HepG2 (cell line): ENCODE data around the gene ELF1. TPM values are rescaled to one million over a fixed set of nuclear protein-coding genes. Genes with fewer than 3 reads are reported as not detected.
A peak's percentile ranks its signal among the peaks of the same experiment; 100 is the strongest.

Experiments
- ATAC-seq: fragments of 200-7000 bp; cut with Tn5 transposase; 3 replicates; pipeline ENCODE4 v1.9.1; 2020; ENCODE audit warnings: mild to moderate bottlenecking, moderate library complexity
- BruUV-seq: library from RNA; stranded (reverse); fragments of 400-500 nt; replicated peaks from 2 replicates; lab custom pipeline; 2021; lab: Mats Ljungman, UMichigan
- CTCF ChIA-PET: fragments of 300-600 bp; formaldehyde crosslinking; extraction: SDS; loops from one replicate; lab custom pipeline; 2021; ENCODE audit warnings: low total read pairs, inconsistent platforms, low intra/inter-chr PET ratio; lab: Yijun Ruan, JAX
- POLR2A ChIA-PET: fragments of 350-600 bp; sonication (Branson Sonifier 250); formaldehyde crosslinking; loops from one replicate; lab custom pipeline; 2020; ENCODE audit warnings: antibody characterized with exemption, inconsistent platforms; lab: Yijun Ruan, JAX
- DNase-seq: peaks from one replicate; pipeline ENCODE4 v3.0.0-alpha.2; 2015; ENCODE audit warnings: low spot score
- FAIRE-seq: peaks from 3 replicates; lab custom pipeline; 2011; peaks lifted over from hg19 to GRCh38; lab: Jason Lieb, UNC
- H2AFZ ChIP-seq: one replicate; pipeline ENCODE4 v1.6.1; 2011; ENCODE audit warnings: low read length, inconsistent platforms
- H3K27ac ChIP-seq: fragments of 300-600 bp; 3 replicates; pipeline ENCODE4 v1.8.0; 2011; ENCODE audit warnings: mixed run types, mild to moderate bottlenecking, mixed read lengths, low read length, inconsistent platforms; ENCODE audit not compliant: insufficient read depth; ENCODE audit errors: extremely low read length
- H3K27me3 ChIP-seq, 2 experiments: fragments of 200-600 bp in 1 of 2; 2 replicates in 1 of 2; 3 replicates in 1 of 2; pipeline versions ENCODE4 v1.6.0 to v1.8.0; 2011; ENCODE audit warnings: low read length in 2 of 2, mild to moderate bottlenecking in 2 of 2, moderate library complexity in 2 of 2, inconsistent platforms in 1 of 2; ENCODE audit not compliant: insufficient read depth in 2 of 2, control insufficient read depth in 1 of 2
- H3K36me3 ChIP-seq, 2 experiments: fragments of 200-600 bp in 1 of 2; replicated peaks in 1 of 2; 2 replicates in 1 of 2; 3 replicates in 1 of 2; pipeline versions ENCODE4 v1.5.1 to v1.8.0; 2011; ENCODE audit warnings: low read length in 2 of 2, inconsistent platforms in 1 of 2; ENCODE audit not compliant: insufficient read depth in 2 of 2, control insufficient read depth in 1 of 2
- H3K4me1 ChIP-seq: 2 replicates; pipeline ENCODE4 v1.5.1; 2012; ENCODE audit warnings: low read length, inconsistent platforms; ENCODE audit not compliant: insufficient read depth
- H3K4me2 ChIP-seq: 2 replicates; pipeline ENCODE4 v1.6.0; 2011; ENCODE audit warnings: low read depth, low read length, inconsistent platforms
- H3K4me3 ChIP-seq, 3 experiments: fragments of 200-600 bp in 1 of 3; sonication (generic), shearing (Covaris generic) in 1 of 3; replicated peaks in 1 of 3; 2 replicates each; pipeline ENCODE4 v1.5.1; 2011 to 2016; ENCODE audit warnings: low read length in 3 of 3, inconsistent platforms in 2 of 3, low read depth in 2 of 3, mild to moderate bottlenecking in 2 of 3, control low read depth in 1 of 3, mixed read lengths in 1 of 3; ENCODE audit not compliant: insufficient read depth in 1 of 3
- H3K79me2 ChIP-seq: one replicate; pipeline ENCODE4 v1.6.1; 2011; ENCODE audit warnings: low read length, inconsistent platforms; ENCODE audit not compliant: insufficient read depth
- H3K9ac ChIP-seq: 2 replicates; pipeline ENCODE4 v1.6.0; 2011; ENCODE audit warnings: mild to moderate bottlenecking, low read depth, low read length, inconsistent platforms; ENCODE audit not compliant: insufficient read depth
- H3K9me3 ChIP-seq: 2 replicates; pipeline ENCODE4 v1.5.1; 2012; ENCODE audit warnings: mild to moderate bottlenecking, low read length
- H4K20me1 ChIP-seq: 2 replicates; pipeline ENCODE4 v1.6.0; 2011; ENCODE audit warnings: inconsistent platforms, mild to moderate bottlenecking, low read length, moderate library complexity; ENCODE audit not compliant: insufficient read depth
- GATAD2A ChIP-seq: IDR thresholded peaks from 2 replicates; pipeline ENCODE4 v1.6.1; 2016
- HNF4A ChIP-seq: sonication (generic); formaldehyde crosslinking; IDR thresholded peaks from 2 replicates; pipeline ENCODE4 v1.4.0; 2020; ENCODE audit warnings: missing genetic modification reagents
- TOE1 ChIP-seq: sonication (generic); formaldehyde crosslinking; IDR thresholded peaks from 2 replicates; pipeline ENCODE4 v1.4.0; 2020; ENCODE audit warnings: mild to moderate bottlenecking, missing genetic modification reagents
- ZNF12 ChIP-seq: sonication (generic); formaldehyde crosslinking; IDR thresholded peaks from 2 replicates; pipeline ENCODE4 v1.5.0; 2020; ENCODE audit warnings: missing genetic modification reagents
- ZNF607 ChIP-seq: sonication (generic); formaldehyde crosslinking; IDR thresholded peaks from 2 replicates; pipeline ENCODE4 v1.5.1; 2020; ENCODE audit warnings: missing genetic modification reagents, mild to moderate bottlenecking, borderline replicate concordance
- ZNF782 ChIP-seq: sonication (generic); formaldehyde crosslinking; IDR thresholded peaks from 2 replicates; pipeline ENCODE4 v1.4.0; 2020; ENCODE audit warnings: missing genetic modification reagents, mild to moderate bottlenecking, borderline replicate concordance
- ZSCAN12 ChIP-seq: sonication (generic); formaldehyde crosslinking; IDR thresholded peaks from 2 replicates; pipeline ENCODE4 v1.9.0; 2021; ENCODE audit warnings: mild to moderate bottlenecking, missing genetic modification reagents
- in situ Hi-C: cut with HindIII; loops from 2 replicates; pipeline ENCODE4 v1.10.0; 2017; ENCODE audit warnings: low pct_unique_long_range_greater_than_20kb; ENCODE audit not compliant: extremely low pct_ligation_motif_present
- intact Hi-C: fragments of 100-400 bp; cut with micrococcal nuclease; formaldehyde crosslinking; loops from one replicate; pipeline ENCODE4 v1.10.0; 2022; ENCODE audit not compliant: unreplicated experiment
- polyA plus RNA-seq, 8 experiments: library from polyadenylated mRNA; depleted of rRNA in 3 of 8; stranded (reverse) in 7 of 8; unstranded in 1 of 8; fragments of >200 nt; fragmentation: Illumina TruSeq in 4 of 8; extraction: Trizol in 4 of 8; gene quantifications; 2 replicates each; pipeline versions ENCODE4 v1.2.1 to v1.2.3, GENCODE V29; 2011 to 2016; ENCODE audit warnings: low read depth in 4 of 8, missing spikeins in 1 of 8, mixed read lengths in 1 of 8; ENCODE audit not compliant: insufficient read depth in 1 of 8
- total RNA-seq, 5 experiments: library from RNA; depleted of rRNA; stranded (reverse); fragments of >200 nt; fragmentation: Illumina TruSeq; extraction: Trizol; gene quantifications; 2 replicates each; pipeline ENCODE4 v1.2.3, GENCODE V29; 2016; ENCODE audit warnings: low read depth in 1 of 5
- TF ChIP-seq, protein P1 (sequence below): IDR thresholded peaks from 2 replicates; pipeline ENCODE4 v1.4.0; 2020; ENCODE audit warnings: mild to moderate bottlenecking, missing genetic modification reagents
- TF ChIP-seq, protein P2 (sequence below): IDR thresholded peaks from 2 replicates; pipeline ENCODE4 v1.6.1; 2016; ENCODE audit warnings: low read depth, control low read depth
- TF ChIP-seq, protein P3 (sequence below): sonication (generic); formaldehyde crosslinking; IDR thresholded peaks from 2 replicates; pipeline ENCODE4 v1.5.1; 2020; ENCODE audit warnings: mild to moderate bottlenecking, missing genetic modification reagents, moderate library complexity
- TF ChIP-seq, protein P4 (sequence below): sonication (generic); formaldehyde crosslinking; IDR thresholded peaks from 2 replicates; pipeline ENCODE4 v1.4.0; 2020; ENCODE audit warnings: missing genetic modification reagents

Gene ELF1
- total and polyA plus RNA-seq, 2 of the 13 experiments (the other 11 are each of a cell fraction or from before 2014, with no cell fraction given): 24.6 to 71.5 TPM

DNA sequence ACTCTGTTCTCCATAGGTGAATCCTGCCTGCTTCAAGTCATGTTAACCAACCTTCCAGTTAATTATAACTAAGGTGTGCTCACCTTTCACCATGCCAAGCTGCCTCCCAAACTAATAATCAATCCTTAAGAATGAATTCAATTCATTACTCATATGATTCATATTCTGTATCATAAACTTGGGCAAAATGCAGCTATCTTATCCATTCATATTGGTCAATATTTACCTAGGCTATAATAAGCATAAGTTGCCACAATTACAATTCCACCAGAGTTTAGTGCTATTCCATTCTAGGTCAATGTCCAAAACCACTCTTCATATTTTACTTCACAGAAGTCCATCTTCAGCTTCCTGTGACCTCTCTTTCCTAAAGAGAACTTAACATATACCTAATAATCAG, 13.4 kb downstream of the ELF1 start:
- ATAC-seq (no peak), FAIRE-seq (no peak), DNase-seq (no peak)
- Histone ChIP-seq H3K4me3 (no peak overlapping the region; a peak in 1 of 6 replicates), H3K27me3 (no peaks in the 10 kb centered on the region), H3K36me3 (no peaks in the 10 kb centered on the region), H3K4me1 (peaks cover 96% of the 10 kb centered on the region), H3K9me3 (no peaks in the 10 kb centered on the region), H3K27ac (peak overlapping the region; percentile 45), H3K79me2 (peaks cover 98% of the 10 kb centered on the region), H3K9ac (no peak overlapping the region), H2AFZ (no peak overlapping the region), H4K20me1 (no peaks in the 10 kb centered on the region), H3K4me2 (peak overlapping the region; percentile 33)
- CTCF ChIA-PET: no interaction called here
- no TSS peak for BruUV-seq
- in situ Hi-C loops (no loop called here), intact Hi-C loops (loop anchor here (2.0 to 10.0 kb wide), 2 partner anchors 55 to 111 kb away; partner anchors contain the start of gene WBP4)
- POLR2A ChIA-PET: interaction anchor here (1.4 kb wide), 1 partner anchor 14 kb away, joined by 6 read pairs; the partner anchor contains the start of gene ELF1
- TF ChIP-seq, protein P1, sequence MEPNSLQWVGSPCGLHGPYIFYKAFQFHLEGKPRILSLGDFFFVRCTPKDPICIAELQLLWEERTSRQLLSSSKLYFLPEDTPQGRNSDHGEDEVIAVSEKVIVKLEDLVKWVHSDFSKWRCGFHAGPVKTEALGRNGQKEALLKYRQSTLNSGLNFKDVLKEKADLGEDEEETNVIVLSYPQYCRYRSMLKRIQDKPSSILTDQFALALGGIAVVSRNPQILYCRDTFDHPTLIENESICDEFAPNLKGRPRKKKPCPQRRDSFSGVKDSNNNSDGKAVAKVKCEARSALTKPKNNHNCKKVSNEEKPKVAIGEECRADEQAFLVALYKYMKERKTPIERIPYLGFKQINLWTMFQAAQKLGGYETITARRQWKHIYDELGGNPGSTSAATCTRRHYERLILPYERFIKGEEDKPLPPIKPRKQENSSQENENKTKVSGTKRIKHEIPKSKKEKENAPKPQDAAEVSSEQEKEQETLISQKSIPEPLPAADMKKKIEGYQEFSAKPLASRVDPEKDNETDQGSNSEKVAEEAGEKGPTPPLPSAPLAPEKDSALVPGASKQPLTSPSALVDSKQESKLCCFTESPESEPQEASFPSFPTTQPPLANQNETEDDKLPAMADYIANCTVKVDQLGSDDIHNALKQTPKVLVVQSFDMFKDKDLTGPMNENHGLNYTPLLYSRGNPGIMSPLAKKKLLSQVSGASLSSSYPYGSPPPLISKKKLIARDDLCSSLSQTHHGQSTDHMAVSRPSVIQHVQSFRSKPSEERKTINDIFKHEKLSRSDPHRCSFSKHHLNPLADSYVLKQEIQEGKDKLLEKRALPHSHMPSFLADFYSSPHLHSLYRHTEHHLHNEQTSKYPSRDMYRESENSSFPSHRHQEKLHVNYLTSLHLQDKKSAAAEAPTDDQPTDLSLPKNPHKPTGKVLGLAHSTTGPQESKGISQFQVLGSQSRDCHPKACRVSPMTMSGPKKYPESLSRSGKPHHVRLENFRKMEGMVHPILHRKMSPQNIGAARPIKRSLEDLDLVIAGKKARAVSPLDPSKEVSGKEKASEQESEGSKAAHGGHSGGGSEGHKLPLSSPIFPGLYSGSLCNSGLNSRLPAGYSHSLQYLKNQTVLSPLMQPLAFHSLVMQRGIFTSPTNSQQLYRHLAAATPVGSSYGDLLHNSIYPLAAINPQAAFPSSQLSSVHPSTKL (CRISPR knock-in tag): 0 out of 2 replicates have a peak, but pooled peaks have one; percentile 16
- no peak for TF ChIP-seq ZNF782 (CRISPR knock-in tag)
- no peak for TF ChIP-seq ZNF12 (CRISPR knock-in tag)
- TF ChIP-seq ZNF607 (CRISPR knock-in tag): no peak
- TF ChIP-seq, protein P2, sequence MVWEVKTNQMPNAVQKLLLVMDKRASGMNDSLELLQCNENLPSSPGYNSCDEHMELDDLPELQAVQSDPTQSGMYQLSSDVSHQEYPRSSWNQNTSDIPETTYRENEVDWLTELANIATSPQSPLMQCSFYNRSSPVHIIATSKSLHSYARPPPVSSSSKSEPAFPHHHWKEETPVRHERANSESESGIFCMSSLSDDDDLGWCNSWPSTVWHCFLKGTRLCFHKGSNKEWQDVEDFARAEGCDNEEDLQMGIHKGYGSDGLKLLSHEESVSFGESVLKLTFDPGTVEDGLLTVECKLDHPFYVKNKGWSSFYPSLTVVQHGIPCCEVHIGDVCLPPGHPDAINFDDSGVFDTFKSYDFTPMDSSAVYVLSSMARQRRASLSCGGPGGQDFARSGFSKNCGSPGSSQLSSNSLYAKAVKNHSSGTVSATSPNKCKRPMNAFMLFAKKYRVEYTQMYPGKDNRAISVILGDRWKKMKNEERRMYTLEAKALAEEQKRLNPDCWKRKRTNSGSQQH (CRISPR knock-in tag): no peak
- TF ChIP-seq TOE1 (CRISPR knock-in tag): no peak
- no peak for TF ChIP-seq ZSCAN12 (CRISPR knock-in tag)
- peak; percentile 36; the same call in 1 of the 2 replicates for TF ChIP-seq HNF4A (CRISPR knock-in tag)
- TF ChIP-seq GATAD2A: 0 out of 2 replicates have a peak, but pooled peaks have one; percentile 39
- TF ChIP-seq, protein P3, sequence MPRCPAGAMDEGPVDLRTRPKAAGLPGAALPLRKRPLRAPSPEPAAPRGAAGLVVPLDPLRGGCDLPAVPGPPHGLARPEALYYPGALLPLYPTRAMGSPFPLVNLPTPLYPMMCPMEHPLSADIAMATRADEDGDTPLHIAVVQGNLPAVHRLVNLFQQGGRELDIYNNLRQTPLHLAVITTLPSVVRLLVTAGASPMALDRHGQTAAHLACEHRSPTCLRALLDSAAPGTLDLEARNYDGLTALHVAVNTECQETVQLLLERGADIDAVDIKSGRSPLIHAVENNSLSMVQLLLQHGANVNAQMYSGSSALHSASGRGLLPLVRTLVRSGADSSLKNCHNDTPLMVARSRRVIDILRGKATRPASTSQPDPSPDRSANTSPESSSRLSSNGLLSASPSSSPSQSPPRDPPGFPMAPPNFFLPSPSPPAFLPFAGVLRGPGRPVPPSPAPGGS (CRISPR knock-in tag): no peak
- TF ChIP-seq, protein P4, sequence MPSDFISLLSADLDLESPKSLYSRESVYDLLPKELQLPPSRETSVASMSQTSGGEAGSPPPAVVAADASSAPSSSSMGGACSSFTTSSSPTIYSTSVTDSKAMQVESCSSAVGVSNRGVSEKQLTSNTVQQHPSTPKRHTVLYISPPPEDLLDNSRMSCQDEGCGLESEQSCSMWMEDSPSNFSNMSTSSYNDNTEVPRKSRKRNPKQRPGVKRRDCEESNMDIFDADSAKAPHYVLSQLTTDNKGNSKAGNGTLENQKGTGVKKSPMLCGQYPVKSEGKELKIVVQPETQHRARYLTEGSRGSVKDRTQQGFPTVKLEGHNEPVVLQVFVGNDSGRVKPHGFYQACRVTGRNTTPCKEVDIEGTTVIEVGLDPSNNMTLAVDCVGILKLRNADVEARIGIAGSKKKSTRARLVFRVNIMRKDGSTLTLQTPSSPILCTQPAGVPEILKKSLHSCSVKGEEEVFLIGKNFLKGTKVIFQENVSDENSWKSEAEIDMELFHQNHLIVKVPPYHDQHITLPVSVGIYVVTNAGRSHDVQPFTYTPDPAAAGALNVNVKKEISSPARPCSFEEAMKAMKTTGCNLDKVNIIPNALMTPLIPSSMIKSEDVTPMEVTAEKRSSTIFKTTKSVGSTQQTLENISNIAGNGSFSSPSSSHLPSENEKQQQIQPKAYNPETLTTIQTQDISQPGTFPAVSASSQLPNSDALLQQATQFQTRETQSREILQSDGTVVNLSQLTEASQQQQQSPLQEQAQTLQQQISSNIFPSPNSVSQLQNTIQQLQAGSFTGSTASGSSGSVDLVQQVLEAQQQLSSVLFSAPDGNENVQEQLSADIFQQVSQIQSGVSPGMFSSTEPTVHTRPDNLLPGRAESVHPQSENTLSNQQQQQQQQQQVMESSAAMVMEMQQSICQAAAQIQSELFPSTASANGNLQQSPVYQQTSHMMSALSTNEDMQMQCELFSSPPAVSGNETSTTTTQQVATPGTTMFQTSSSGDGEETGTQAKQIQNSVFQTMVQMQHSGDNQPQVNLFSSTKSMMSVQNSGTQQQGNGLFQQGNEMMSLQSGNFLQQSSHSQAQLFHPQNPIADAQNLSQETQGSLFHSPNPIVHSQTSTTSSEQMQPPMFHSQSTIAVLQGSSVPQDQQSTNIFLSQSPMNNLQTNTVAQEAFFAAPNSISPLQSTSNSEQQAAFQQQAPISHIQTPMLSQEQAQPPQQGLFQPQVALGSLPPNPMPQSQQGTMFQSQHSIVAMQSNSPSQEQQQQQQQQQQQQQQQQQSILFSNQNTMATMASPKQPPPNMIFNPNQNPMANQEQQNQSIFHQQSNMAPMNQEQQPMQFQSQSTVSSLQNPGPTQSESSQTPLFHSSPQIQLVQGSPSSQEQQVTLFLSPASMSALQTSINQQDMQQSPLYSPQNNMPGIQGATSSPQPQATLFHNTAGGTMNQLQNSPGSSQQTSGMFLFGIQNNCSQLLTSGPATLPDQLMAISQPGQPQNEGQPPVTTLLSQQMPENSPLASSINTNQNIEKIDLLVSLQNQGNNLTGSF (CRISPR knock-in tag): no peak
